ENCODE data around the gene IMPDH2. TPM values are rescaled to one million over a fixed set of nuclear protein-coding genes. Genes with fewer than 3 reads are reported as not detected.

IMPDH2 gene
- total RNA-seq, 1 donor from 2014 or later: 256 TPM

DNA sequence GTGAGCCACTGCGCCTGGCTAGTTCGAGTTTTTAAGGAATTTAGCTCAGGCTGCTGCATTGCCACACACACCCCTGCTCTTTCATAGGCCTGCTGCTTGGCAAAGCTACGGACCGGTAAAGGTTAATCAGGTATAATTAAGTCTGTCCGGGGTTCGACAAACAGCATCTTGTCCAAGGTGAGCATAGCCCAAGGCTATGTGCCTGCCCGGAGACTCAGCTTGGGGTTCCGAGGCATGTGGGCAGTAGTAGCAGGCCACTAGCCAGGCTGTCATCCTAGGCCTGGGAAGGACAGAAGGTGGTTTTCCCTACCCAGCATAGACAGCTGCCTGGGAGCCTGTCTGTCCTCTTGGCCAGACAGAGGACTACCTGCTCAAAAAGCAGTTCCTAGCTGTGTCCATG, 32.6 kb downstream of the IMPDH2 start:
- DNase-seq (ENCODE audit: extremely low spot score, unreplicated experiment): no peak
- Mint-ChIP-seq H3K4me3 (no peak overlapping the region), H3K27ac (no peak overlapping the region), H3K36me3 (no peaks in the 10 kb centered on the region), H3K9me3 (no peaks in the 10 kb centered on the region), H3K4me1 (ENCODE audit: unreplicated experiment) (peaks cover 10% of the 10 kb centered on the region), H3K27me3 (no peaks in the 10 kb centered on the region)
- TF ChIP-seq, protein P1, sequence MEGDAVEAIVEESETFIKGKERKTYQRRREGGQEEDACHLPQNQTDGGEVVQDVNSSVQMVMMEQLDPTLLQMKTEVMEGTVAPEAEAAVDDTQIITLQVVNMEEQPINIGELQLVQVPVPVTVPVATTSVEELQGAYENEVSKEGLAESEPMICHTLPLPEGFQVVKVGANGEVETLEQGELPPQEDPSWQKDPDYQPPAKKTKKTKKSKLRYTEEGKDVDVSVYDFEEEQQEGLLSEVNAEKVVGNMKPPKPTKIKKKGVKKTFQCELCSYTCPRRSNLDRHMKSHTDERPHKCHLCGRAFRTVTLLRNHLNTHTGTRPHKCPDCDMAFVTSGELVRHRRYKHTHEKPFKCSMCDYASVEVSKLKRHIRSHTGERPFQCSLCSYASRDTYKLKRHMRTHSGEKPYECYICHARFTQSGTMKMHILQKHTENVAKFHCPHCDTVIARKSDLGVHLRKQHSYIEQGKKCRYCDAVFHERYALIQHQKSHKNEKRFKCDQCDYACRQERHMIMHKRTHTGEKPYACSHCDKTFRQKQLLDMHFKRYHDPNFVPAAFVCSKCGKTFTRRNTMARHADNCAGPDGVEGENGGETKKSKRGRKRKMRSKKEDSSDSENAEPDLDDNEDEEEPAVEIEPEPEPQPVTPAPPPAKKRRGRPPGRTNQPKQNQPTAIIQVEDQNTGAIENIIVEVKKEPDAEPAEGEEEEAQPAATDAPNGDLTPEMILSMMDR (conservative IDR thresholded peaks at IDR 0.05): no peak

DNA sequence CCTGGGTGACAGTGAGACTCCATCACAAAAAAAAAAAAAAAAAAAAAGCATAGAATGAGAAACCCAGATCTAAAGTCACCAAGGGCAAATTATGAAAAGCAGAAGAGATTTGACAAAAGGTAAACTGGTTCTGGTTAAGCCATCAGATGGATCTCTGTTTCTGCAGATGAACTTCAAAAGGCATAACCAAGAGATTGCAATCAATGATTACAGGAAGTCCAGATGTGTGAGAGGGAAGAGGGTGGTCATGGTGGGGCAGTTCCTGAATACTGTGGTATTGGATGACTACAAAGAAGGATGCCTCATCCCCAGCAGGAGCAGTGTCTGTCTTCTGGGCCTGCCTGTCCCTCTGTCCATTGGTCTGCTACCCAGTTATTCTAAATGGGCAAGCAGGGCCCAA, 35.4 kb downstream of the IMPDH2 start:
- TF ChIP-seq, protein P1 (conservative IDR thresholded peaks at IDR 0.05): no peak
- no peaks in the 10 kb centered on the region for H3K27me3 Mint-ChIP-seq
- no peaks in the 10 kb centered on the region for H3K9me3 Mint-ChIP-seq
- H3K4me3 Mint-ChIP-seq: no peak overlapping the region
- no peak overlapping the region for H3K27ac Mint-ChIP-seq
- no peak for DNase-seq (ENCODE audit: extremely low spot score, unreplicated experiment)
- peaks cover 24% of the 10 kb centered on the region for H3K4me1 Mint-ChIP-seq (ENCODE audit: unreplicated experiment)
- no peaks in the 10 kb centered on the region for H3K36me3 Mint-ChIP-seq

DNA sequence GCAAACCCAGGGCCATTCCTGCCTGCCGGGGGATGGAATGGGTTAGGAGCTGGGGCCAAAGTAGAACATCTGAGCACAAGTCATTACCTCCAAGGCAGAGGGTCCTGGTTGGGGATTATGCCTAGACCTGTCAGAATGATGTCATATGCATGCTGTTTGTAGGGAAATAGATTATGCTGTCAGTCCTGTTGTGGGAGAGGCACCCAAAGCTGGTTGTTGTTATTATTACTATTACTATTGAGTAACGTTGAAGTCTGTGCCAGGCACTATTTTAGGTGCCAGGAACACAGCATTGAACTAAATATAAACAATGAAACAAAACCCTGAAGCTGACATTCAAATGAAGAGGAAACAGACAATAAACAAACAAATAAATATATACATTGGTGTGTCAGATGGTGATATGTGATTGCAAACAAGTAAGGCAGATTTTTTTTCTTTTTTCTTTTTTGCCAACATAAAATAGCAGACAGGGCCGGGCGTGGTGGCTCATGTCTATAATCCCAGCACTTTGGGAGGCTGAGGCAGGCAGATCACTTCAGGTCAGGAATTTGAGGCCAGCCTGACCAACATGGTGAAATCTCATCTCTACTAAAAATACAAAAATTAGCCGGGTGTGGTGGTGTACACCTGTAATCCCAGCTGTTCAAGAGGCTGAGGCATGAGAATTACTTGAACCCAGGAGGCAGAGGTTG, 37.2 kb downstream of the IMPDH2 start:
- no peaks in the 10 kb centered on the region for H3K36me3 Mint-ChIP-seq
- H3K9me3 Mint-ChIP-seq: no peaks in the 10 kb centered on the region
- TF ChIP-seq, protein P1 (conservative IDR thresholded peaks at IDR 0.05): no peak
- H3K4me3 Mint-ChIP-seq: peak overlapping the region; percentile 81
- peaks cover 29% of the 10 kb centered on the region for H3K4me1 Mint-ChIP-seq (ENCODE audit: unreplicated experiment)
- DNase-seq (ENCODE audit: extremely low spot score, unreplicated experiment): no peak
- H3K27me3 Mint-ChIP-seq: no peaks in the 10 kb centered on the region
- peak overlapping the region; percentile 93 for H3K27ac Mint-ChIP-seq

DNA sequence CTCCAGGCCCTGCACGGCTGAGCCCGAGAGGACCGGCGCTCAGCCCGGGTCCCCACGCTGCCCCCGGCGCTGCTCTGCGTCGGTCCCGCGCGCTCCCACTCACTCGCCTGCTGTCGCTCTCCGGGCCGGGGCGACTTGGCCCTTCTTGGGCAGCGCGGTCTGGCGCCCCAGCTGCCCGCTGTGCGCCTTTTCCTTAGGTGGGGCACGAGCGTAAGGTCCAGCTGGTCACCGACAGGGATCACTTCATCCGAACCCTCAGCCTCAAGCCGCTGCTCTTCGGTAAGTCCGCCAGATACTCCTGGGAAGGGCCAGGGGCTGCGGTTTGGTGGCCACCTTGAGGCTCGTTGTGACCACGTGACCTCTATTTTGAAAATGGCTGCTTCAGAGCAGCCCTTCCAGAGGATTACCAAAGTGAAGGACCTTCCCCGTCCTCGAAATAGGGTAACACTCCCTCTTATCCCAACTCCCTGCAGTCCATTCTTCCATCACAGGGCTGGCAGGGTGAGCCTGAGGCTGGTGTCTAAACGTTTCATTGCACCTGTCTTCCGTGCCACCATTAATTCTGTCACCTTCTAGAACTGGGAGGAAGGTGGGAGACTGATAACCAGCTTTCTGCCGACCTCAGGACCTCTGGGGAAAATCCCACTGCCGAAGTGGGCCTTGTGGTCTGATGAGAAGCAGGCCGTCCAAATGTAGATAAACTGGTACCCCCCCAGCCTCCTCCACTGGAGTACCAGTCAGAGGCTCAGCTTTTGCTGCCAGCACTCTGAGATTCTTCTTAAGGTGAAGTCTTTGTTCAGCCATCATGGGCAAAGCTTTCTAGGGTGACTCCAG, 38.3 kb downstream of the IMPDH2 start:
- H3K36me3 Mint-ChIP-seq: no peaks in the 10 kb centered on the region
- H3K27me3 Mint-ChIP-seq: no peaks in the 10 kb centered on the region
- H3K27ac Mint-ChIP-seq: peak overlapping the region; percentile 93
- no peaks in the 10 kb centered on the region for H3K9me3 Mint-ChIP-seq
- no peak for DNase-seq (ENCODE audit: extremely low spot score, unreplicated experiment)
- TF ChIP-seq, protein P1 (conservative IDR thresholded peaks at IDR 0.05): no peak
- peak overlapping the region; percentile 91 for H3K4me3 Mint-ChIP-seq
- H3K4me1 Mint-ChIP-seq (ENCODE audit: unreplicated experiment): peaks cover 29% of the 10 kb centered on the region

DNA sequence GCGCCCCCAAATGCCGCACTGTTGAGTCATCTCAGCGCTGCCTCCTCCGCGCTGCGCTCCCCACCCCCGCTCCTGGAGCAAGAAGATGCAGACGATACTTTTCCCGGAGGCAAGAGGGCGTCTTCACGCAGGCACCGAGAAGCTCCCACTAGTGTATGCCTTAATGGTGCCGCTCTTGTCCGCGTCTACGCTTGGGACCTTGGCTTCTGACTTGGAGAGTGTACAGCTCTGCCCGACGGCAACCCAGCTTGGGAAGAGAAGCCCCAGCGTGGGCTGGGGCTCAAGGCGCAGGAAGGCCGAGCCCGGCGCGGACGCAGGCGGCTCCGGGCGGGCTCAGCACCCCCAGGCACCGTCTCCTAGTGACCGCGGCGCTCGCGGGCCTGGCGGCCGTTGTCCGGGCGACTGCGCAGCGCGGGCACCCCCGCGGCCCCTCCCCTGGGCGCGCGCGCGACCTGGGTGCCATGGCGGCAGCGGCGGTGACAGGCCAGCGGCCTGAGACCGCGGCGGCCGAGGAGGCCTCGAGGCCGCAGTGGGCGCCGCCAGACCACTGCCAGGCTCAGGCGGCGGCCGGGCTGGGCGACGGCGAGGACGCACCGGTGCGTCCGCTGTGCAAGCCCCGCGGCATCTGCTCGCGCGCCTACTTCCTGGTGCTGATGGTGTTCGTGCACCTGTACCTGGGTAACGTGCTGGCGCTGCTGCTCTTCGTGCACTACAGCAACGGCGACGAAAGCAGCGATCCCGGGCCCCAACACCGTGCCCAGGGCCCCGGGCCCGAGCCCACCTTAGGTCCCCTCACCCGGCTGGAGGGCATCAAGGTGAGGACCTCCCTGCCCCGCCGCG, 39.2 kb downstream of the IMPDH2 start, which contains the start of gene P4HTM:
TSS of gene P4HTM (plus strand) at position 446 of the 840 bp plus-strand sequence. CDS start at position 462, 16 bp downstream.
- peak within 1 kb of the TSS; percentile 95 for H3K4me3 Mint-ChIP-seq

More for the DNA sequence above, 39.2 kb downstream of the IMPDH2 start, which contains the start of gene P4HTM:
- TF ChIP-seq, protein P1 (conservative IDR thresholded peaks at IDR 0.05): peak; percentile 47
- Mint-ChIP-seq H3K27me3 (no peaks in the 10 kb centered on the region), H3K27ac (peak within 1 kb of the TSS; percentile 94), H3K9me3 (no peaks in the 10 kb centered on the region), H3K36me3 (no peaks in the 10 kb centered on the region), H3K4me1 (ENCODE audit: unreplicated experiment) (peaks cover 29% of the 10 kb centered on the region)
- peak; percentile 83 for DNase-seq (ENCODE audit: extremely low spot score, unreplicated experiment)
